Head of caudate nucleus (tissue), 42 donors: ENCODE results near the gene SPRED2.

Experiments used
- DNase-seq, 42 donors: peaks; one replicate each; pipeline versions ENCODE4 v3.0.0 to v3.0.0-alpha.2; 2020 to 2021; ENCODE audit warnings: mixed read lengths in 7 of 42
- intact Hi-C: fragments of 100-400 bp; cut with DNase I; formaldehyde crosslinking; loops from one replicate; pipeline ENCODE4 v1.15.0; 2022

Gene SPRED2

GRCh38 chr2:65277118-65277517 is 155.3 kb downstream of the SPRED2 start:
- intact Hi-C loops, result no loop called here
- no peak for DNase-seq

GRCh38 chr2:65276609-65277008 is 155.8 kb downstream of the SPRED2 start:
- no peak for DNase-seq
- intact Hi-C loops, result no loop called here

GRCh38 chr2:65275141-65275915 is 157.1 kb downstream of the SPRED2 start:
- intact Hi-C loops, result no loop called here
- DNase-seq, result no peak

GRCh38 chr2:65273344-65273743 is 159.1 kb downstream of the SPRED2 start:
- no peak for DNase-seq
- intact Hi-C loops, result no loop called here

- intact Hi-C loops, result loop anchor here (5.0 to 10.0 kb wide), 2 partner anchors 166 to 288 kb away; partner anchors contain the start of gene SPRED2
- no peak for DNase-seq
Observed at GRCh38 chr2:65268957-65269356, 163.4 kb downstream of the SPRED2 start.

GRCh38 chr2:65267008-65267407 is 165.4 kb downstream of the SPRED2 start:
- intact Hi-C loops, result loop anchor here (5.0 to 10.0 kb wide), 2 partner anchors 168 to 290 kb away; partner anchors contain the start of gene SPRED2

GRCh38 chr2:65265671-65266045 is 166.7 kb downstream of the SPRED2 start:
- intact Hi-C loops, result loop anchor here (5.0 to 10.0 kb wide), 2 partner anchors 169 to 292 kb away; partner anchors contain the start of gene SPRED2
- no peak for DNase-seq

More at GRCh38 chr2:65267008-65267407, 165.4 kb downstream of the SPRED2 start:
- no peak for DNase-seq

GRCh38 chr2:65264821-65265670 is 167.4 kb downstream of the SPRED2 start:
- intact Hi-C loops, result loop anchor here (5.0 to 10.0 kb wide), 2 partner anchors 170 to 292 kb away; partner anchors contain the start of gene SPRED2
- peak in 24 of 42 donors; percentile 18 to 79 (median 50) for DNase-seq

GRCh38 chr2:65263986-65264385 is 168.4 kb downstream of the SPRED2 start:
- intact Hi-C loops, result loop anchor here (10.0 kb wide), 1 partner anchor 171 kb away; the partner anchor contains the start of gene SPRED2
- DNase-seq, result no peak

- intact Hi-C loops, result loop anchor here (10.0 kb wide), 1 partner anchor 172 kb away; the partner anchor contains the start of gene SPRED2
- DNase-seq, result no peak
Observed at GRCh38 chr2:65263262-65263661, 169.1 kb downstream of the SPRED2 start.

GRCh38 chr2:65261676-65262075 is 170.7 kb downstream of the SPRED2 start:
- intact Hi-C loops, result loop anchor here (10.0 kb wide), 1 partner anchor 173 kb away; the partner anchor contains the start of gene SPRED2
- no peak for DNase-seq
